A673 (cell line): ENCODE measurements around the gene CACNG5. TPM values are rescaled to one million over a fixed set of nuclear protein-coding genes. Genes with fewer than 3 reads are reported as not detected.

Experiments
- BruUV-seq: library from RNA; stranded (reverse); fragments of 400-500 nt; replicated peaks from 2 replicates; lab custom pipeline; 2021; lab: Mats Ljungman, UMichigan
- CTCF ChIA-PET: fragments of 300-600 bp; sonication (Branson Sonifier 250); formaldehyde crosslinking; loops from one replicate; lab custom pipeline; 2022; ENCODE audit warnings: antibody characterized with exemption; lab: Charles Lee
- POLR2A ChIA-PET: fragments of 300-600 bp; sonication (Branson Sonifier 250); formaldehyde crosslinking; loops from one replicate; lab custom pipeline; 2022; ENCODE audit warnings: antibody characterized with exemption; ENCODE audit not compliant: low non-redundant PET; lab: Charles Lee
- DNase-seq: peaks from one replicate; pipeline ENCODE4 v3.0.0-alpha.2; 2015; ENCODE audit warnings: low spot score
- H3K27ac ChIP-seq: fragments of 200-600 bp; sonication (generic); 2 replicates; pipeline ENCODE4 v1.5.1; 2016; ENCODE audit warnings: mixed run types, low read depth, mild to moderate bottlenecking, mixed read lengths, antibody characterized with exemption, low read length; ENCODE audit not compliant: poor library complexity, severe bottlenecking
- H3K27me3 ChIP-seq: fragments of 200-600 bp; sonication (generic); replicated peaks from 2 replicates; pipeline ENCODE4 v1.6.1; 2017; ENCODE audit warnings: mixed run types, low read depth, mild to moderate bottlenecking, mixed read lengths, antibody characterized with exemption, low read length; ENCODE audit not compliant: insufficient read depth, poor library complexity
- H3K36me3 ChIP-seq: fragments of 200-600 bp; sonication (generic); 2 replicates; pipeline ENCODE4 v1.6.1; 2016; ENCODE audit warnings: mixed run types, mild to moderate bottlenecking, mixed read lengths, antibody characterized with exemption, low read length; ENCODE audit not compliant: insufficient read depth, poor library complexity, severe bottlenecking
- H3K4me1 ChIP-seq: fragments of 200-600 bp; sonication (generic); 2 replicates; pipeline ENCODE4 v1.6.1; 2017; ENCODE audit warnings: mixed run types, mild to moderate bottlenecking, mixed read lengths, antibody characterized with exemption, low read length; ENCODE audit not compliant: insufficient read depth, poor library complexity, severe bottlenecking
- H3K4me3 ChIP-seq: fragments of 200-600 bp; sonication (generic); 2 replicates; pipeline ENCODE4 v1.5.1; 2016; ENCODE audit warnings: low read depth, mixed run types, mild to moderate bottlenecking, mixed read lengths, low read length; ENCODE audit not compliant: poor library complexity, severe bottlenecking
- H3K9me3 ChIP-seq: fragments of 200-600 bp; sonication (generic); 2 replicates; pipeline ENCODE4 v1.6.1; 2016; ENCODE audit warnings: mixed run types, low read depth, mild to moderate bottlenecking, mixed read lengths, antibody characterized with exemption, low read length; ENCODE audit not compliant: poor library complexity, severe bottlenecking
- CTCF ChIP-seq: fragments of 300-800, 200-600 bp; sonication (generic); conservative IDR thresholded peaks from 2 replicates; pipeline ENCODE4 v1.5.1; 2017; ENCODE audit warnings: low read depth, mild to moderate bottlenecking, antibody characterized with exemption, low read length, moderate library complexity, mixed read lengths
- EZH2 ChIP-seq: fragments of 200-600 bp; sonication (generic); IDR thresholded peaks from 2 replicates; pipeline ENCODE4 v1.6.1; 2017; ENCODE audit warnings: borderline replicate concordance, low read depth, mild to moderate bottlenecking, mixed read lengths, antibody characterized with exemption, low read length; ENCODE audit not compliant: poor library complexity, severe bottlenecking
- intact Hi-C: fragments of 100-400 bp; cut with micrococcal nuclease; formaldehyde crosslinking; loops from one replicate; pipeline ENCODE4 v1.10.0; 2022; ENCODE audit not compliant: unreplicated experiment
- total RNA-seq: library from RNA; stranded (reverse); gene quantifications from 2 replicates; pipeline ENCODE4 v1.2.3, GENCODE V29; 2021

Gene CACNG5
- total RNA-seq, 1 experiment from 2014 or later, result 0.88 TPM

GRCh38 chr17:66849032-66849655 lies 14.2 kb downstream of the CACNG5 start:
- POLR2A ChIA-PET, result no interaction called here
- DNase-seq, result no peak
- H3K27ac ChIP-seq, result no peak overlapping the region
- no peaks in the 10 kb centered on the region for H3K4me1 ChIP-seq
- no TSS peak for BruUV-seq
- CTCF ChIA-PET, result no interaction called here
- H3K36me3 ChIP-seq, result no peaks in the 10 kb centered on the region
- H3K4me3 ChIP-seq, result no peak overlapping the region
- intact Hi-C loops, result no loop called here
- H3K27me3 ChIP-seq, result no peaks in the 10 kb centered on the region
- H3K9me3 ChIP-seq, result peaks cover 9% of the 10 kb centered on the region
- TF ChIP-seq CTCF, result no peak
- TF ChIP-seq EZH2, result no peak

GRCh38 chr17:66849851-66850580 lies 15.1 kb downstream of the CACNG5 start:
- TF ChIP-seq EZH2 (no peak), CTCF (no peak)
- Histone ChIP-seq H3K27ac (no peak overlapping the region), H3K9me3 (peaks cover 13% of the 10 kb centered on the region), H3K27me3 (no peaks in the 10 kb centered on the region), H3K36me3 (no peaks in the 10 kb centered on the region), H3K4me1 (no peaks in the 10 kb centered on the region), H3K4me3 (no peak overlapping the region)
- DNase-seq, result no peak
- BruUV-seq, result no TSS peak
- ChIA-PET CTCF (no interaction called here), POLR2A (no interaction called here)
- intact Hi-C loops, result no loop called here

- TF ChIP-seq CTCF, result no peak
- peak; percentile 21 for DNase-seq
- Histone ChIP-seq H3K27me3 (no peaks in the 10 kb centered on the region), H3K36me3 (no peaks in the 10 kb centered on the region), H3K27ac (no peak overlapping the region), H3K9me3 (peaks cover 13% of the 10 kb centered on the region), H3K4me1 (no peaks in the 10 kb centered on the region), H3K4me3 (no peak overlapping the region)
- ChIA-PET CTCF (no interaction called here), POLR2A (interaction anchor here (0.5 kb wide), 1 partner anchor 621 kb away, joined by 3 read pairs; no protein-coding TSS in a partner anchor)
- intact Hi-C loops, result no loop called here
- BruUV-seq, result no TSS peak
Observed at GRCh38 chr17:66850692-66851091, 15.8 kb downstream of the CACNG5 start.
